Esophagus muscularis mucosa (tissue), 4 donors: ENCODE data around the gene PDXK. TPM values are rescaled to one million over a fixed set of nuclear protein-coding genes. Genes with fewer than 3 reads are reported as not detected.

ENCODE experiments used
- DNase-seq: peaks from one replicate; pipeline ENCODE4 v3.0.0-alpha.2; 2017; ENCODE audit errors: extremely low spot score
- H3K27ac ChIP-seq, 4 donors: fragments of 200-600 bp; sonication (generic); replicated peaks in 1 of 4; 1 replicate in 3 of 4; 2 replicates in 1 of 4; pipeline ENCODE4 v1.5.1; 2016 to 2019; ENCODE audit warnings: mild to moderate bottlenecking in 1 of 4
- H3K27me3 ChIP-seq, 4 donors: fragments of 200-600 bp; sonication (generic); one replicate each; pipeline versions ENCODE4 v1.5.1 to v1.6.0; 2016 to 2019
- H3K36me3 ChIP-seq, 4 donors: fragments of 200-600 bp; sonication (generic); one replicate each; pipeline ENCODE4 v1.5.1; 2016 to 2019
- H3K4me1 ChIP-seq, 4 donors: fragments of 200-600 bp; sonication (generic); one replicate each; pipeline ENCODE4 v1.5.1; 2016 to 2019
- H3K4me3 ChIP-seq, 4 donors: fragments of 200-600 bp; sonication (generic); 1 replicate in 2 of 4; 2 replicates in 2 of 4; pipeline ENCODE4 v1.5.1; 2016 to 2019; ENCODE audit warnings: mild to moderate bottlenecking in 4 of 4, moderate library complexity in 1 of 4
- H3K9me3 ChIP-seq, 4 donors: fragments of 200-600 bp; sonication (generic); 1 replicate in 3 of 4; 2 replicates in 1 of 4; pipeline ENCODE4 v1.5.1; 2016 to 2019
- EP300 ChIP-seq: sonication (generic); formaldehyde crosslinking; IDR thresholded peaks from one replicate; pipeline ENCODE4 v1.6.1; 2017; ENCODE audit warnings: antibody characterized with exemption
- POLR2A ChIP-seq: fragments of 450-650 bp; IDR thresholded peaks from one replicate; pipeline ENCODE4 v1.6.1; 2017; ENCODE audit warnings: antibody characterized with exemption, moderate library complexity, mild to moderate bottlenecking, low read depth
- POLR2AphosphoS5 ChIP-seq, 2 donors: sonication (generic); formaldehyde crosslinking; IDR thresholded peaks; one replicate each; pipeline ENCODE4 v1.6.1; 2017; ENCODE audit warnings: antibody characterized with exemption in 2 of 2
- WGBS: methylation state at CpG from one replicate; pipeline ENCODE4 v1.1.5; 2018; 5-methylcytosine and 5-hydroxymethylcytosine counted together
- intact Hi-C: fragments of 100-400 bp; cut with DNase I; formaldehyde crosslinking; loops from one replicate; pipeline ENCODE4 v1.15.1; 2023
- total RNA-seq, 4 donors: library from RNA; depleted of rRNA; stranded (reverse); fragments of >200 nt; gene quantifications; one replicate each; pipeline versions ENCODE4 v1.1.0 to v1.2.1, GENCODE V29; 2016
- TF ChIP-seq, protein P1 (sequence below), 3 experiments: fragments of 200-600 bp in 2 of 3; fragments of 450-650 bp in 1 of 3; sonication (generic) in 2 of 3; IDR thresholded peaks; one replicate each; pipeline ENCODE4 v1.5.1; 2017 to 2019; ENCODE audit warnings: antibody characterized with exemption in 3 of 3, mild to moderate bottlenecking in 2 of 3, moderate library complexity in 1 of 3

Gene PDXK
- total RNA-seq, 4 donors from 2014 or later, result 22.4 to 40.9 (median 31.8) TPM

DNA sequence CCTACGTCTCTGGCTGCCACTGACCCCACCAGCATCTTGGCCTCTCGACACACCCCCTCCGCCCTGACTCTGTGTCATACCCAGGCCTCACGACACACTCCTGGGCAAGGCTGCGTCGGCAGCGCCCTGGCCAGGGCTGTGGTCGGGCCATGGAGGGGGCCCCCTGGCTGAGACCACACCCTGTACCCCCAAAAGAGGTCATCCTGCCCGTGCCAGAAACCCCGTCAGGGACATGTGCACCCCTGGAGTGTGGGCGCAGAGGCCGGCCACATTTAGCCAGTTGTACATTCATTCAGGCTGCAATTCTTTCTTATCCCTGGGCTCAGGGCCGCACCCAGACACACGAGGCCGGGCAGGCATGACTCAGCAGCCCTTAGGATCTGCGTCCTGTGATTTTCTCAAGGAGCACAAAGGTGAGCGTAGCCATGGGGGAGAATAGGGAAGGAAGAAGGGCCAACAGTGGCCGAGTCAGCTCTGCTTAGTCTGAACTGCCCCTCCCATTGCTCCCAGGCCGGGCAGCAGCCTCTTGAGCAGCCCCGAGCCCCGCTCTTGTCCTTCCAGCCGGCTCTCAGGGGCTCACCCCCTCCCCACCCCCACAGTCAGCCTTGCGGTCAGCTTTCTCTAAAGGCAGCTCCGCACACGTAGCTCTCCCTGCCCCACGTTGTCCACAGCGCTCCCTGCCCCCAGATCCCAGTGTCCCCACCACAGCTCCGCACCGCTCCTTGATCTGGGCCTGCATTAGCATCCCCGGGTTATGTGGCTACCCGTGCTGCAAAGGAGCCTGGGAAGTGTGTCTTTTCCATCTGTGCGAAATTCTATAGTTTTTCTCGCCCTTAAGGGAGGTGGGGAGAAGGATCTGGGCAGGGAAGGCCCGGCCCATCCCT is 49.3 kb downstream of the PDXK start:
- H3K9me3 ChIP-seq, result no peaks in the 10 kb centered on the region
- peaks cover 5 to 16% (median 7%) of the 10 kb centered on the region in 4 donors for H3K36me3 ChIP-seq
- TF ChIP-seq POLR2A, result no peak
- peak in 1 of 2 donors; percentile 43 for TF ChIP-seq POLR2AphosphoS5 (IDR thresholded peaks at IDR 0.05)
- intact Hi-C loops, result no loop called here
- H3K4me3 ChIP-seq, result no peak overlapping the region
- H3K27me3 ChIP-seq, result no peaks in the 10 kb centered on the region
- 74% methylated on average over 31 of the region's 34 CpGs for WGBS
- DNase-seq, result no peak
- no peak overlapping the region for H3K27ac ChIP-seq
- peaks cover 0 to 24% (median 22%) of the 10 kb centered on the region in 4 donors for H3K4me1 ChIP-seq

DNA sequence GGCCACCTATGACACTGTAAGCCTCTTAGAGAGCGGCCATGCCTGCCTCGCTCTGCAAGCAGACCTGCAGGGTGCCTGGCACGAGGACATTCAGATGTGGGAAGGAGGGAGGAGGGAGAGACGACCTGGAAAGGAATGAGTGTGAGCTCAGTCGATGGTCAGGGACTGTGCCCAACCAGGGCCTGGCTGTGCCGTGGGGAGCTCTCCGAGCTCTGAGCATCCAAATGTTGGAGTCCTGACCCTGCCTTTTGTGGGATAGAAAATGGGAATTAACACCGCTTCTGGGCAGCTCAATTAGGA is 49.9 kb downstream of the PDXK start:
- TF ChIP-seq POLR2AphosphoS5 (IDR thresholded peaks at IDR 0.05), result no peak
- TF ChIP-seq, protein P1, sequence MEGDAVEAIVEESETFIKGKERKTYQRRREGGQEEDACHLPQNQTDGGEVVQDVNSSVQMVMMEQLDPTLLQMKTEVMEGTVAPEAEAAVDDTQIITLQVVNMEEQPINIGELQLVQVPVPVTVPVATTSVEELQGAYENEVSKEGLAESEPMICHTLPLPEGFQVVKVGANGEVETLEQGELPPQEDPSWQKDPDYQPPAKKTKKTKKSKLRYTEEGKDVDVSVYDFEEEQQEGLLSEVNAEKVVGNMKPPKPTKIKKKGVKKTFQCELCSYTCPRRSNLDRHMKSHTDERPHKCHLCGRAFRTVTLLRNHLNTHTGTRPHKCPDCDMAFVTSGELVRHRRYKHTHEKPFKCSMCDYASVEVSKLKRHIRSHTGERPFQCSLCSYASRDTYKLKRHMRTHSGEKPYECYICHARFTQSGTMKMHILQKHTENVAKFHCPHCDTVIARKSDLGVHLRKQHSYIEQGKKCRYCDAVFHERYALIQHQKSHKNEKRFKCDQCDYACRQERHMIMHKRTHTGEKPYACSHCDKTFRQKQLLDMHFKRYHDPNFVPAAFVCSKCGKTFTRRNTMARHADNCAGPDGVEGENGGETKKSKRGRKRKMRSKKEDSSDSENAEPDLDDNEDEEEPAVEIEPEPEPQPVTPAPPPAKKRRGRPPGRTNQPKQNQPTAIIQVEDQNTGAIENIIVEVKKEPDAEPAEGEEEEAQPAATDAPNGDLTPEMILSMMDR (IDR thresholded peaks at IDR 0.05), result no peak
- no peak for TF ChIP-seq POLR2A
- TF ChIP-seq EP300, result no peak
- Histone ChIP-seq H3K9me3 (no peaks in the 10 kb centered on the region), H3K4me1 (peaks cover 4 to 24% (median 22%) of the 10 kb centered on the region in 4 donors)

DNA sequence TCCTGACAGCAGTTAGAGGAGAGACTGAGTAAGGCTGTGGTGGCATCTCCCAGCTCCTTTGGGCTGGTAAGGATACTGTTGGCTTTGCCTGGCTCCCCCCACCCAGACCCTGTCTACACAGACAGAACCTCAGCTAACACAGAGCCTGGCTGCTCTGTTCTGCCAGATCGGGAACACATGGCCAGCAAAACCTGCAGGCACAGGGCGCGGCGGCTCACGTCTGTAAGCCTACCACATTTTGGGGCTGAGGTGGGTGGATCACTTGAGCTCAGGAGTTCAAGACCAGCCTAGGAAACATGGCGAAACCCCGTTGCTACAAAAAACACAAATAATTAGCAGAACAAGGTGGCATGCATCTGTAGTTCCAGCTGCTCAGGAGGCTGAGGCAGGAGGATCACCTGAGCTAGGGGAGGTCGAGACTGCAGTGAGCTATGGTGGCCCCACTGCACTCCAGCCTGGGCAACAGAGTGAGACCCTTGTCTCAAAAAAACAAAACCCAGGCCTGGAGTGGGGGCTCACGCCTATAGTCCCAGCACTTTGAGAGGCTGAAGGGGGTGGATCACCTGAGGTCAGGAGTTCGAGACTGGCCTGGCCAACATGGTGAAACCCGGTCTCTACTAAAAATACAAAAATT is 50.5 kb downstream of the PDXK start:
- Histone ChIP-seq H3K27ac (no peak overlapping the region), H3K9me3 (no peaks in the 10 kb centered on the region), H3K4me1 (peaks cover 10 to 26% (median 25%) of the 10 kb centered on the region in 4 donors), H3K4me3 (no peak overlapping the region), H3K27me3 (no peaks in the 10 kb centered on the region), H3K36me3 (peaks cover 17 to 26% (median 19%) of the 10 kb centered on the region in 4 donors)
- WGBS, result 89% methylated on average over 11 of the region's 11 CpGs
- intact Hi-C loops, result no loop called here
- no peak for DNase-seq
- TF ChIP-seq, protein P1 (IDR thresholded peaks at IDR 0.05), result no peak
- TF ChIP-seq POLR2A (no peak), EP300 (no peak), POLR2AphosphoS5 (IDR thresholded peaks at IDR 0.05) (no peak)

More for the DNA sequence above, 49.9 kb downstream of the PDXK start:
- intact Hi-C loops, result no loop called here
- WGBS, result 81% methylated on average over 8 of the region's 8 CpGs
- Histone ChIP-seq H3K4me3 (no peak overlapping the region), H3K27me3 (no peaks in the 10 kb centered on the region), H3K27ac (no peak overlapping the region), H3K36me3 (peaks cover 11 to 19% (median 13%) of the 10 kb centered on the region in 4 donors)
- no peak for DNase-seq

DNA sequence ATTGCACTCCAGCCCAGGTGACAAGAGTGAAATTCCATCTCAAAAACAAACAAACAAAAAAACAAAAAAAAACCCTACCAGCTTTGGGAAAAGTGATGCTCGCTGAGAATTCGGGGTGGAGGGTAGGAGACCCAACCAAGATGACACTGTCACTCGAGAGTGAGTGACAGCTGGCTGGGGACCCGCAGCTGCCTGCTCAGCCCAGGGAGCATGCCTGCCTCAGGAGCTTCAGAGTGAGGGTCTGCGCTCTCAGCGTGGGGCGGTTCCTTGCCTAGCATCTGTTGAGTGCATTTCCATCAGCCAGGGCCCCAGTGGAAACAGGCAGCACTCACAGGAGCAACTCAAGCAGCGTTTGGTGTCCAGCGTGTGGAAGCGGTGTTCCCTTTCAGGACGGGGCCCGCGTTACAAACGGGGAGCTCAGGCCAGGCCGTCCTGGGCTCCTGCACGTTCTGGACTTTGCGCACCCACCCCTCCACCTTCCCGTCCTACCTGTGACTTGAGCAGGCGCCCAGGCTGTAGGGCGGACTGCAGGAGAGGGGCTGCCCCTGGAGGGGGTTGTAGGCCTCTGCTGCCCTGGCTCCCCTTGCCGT is 51.2 kb downstream of the PDXK start:
- no peaks in the 10 kb centered on the region for H3K27me3 ChIP-seq
- intact Hi-C loops, result no loop called here
- H3K36me3 ChIP-seq, result peaks cover 18 to 28% (median 19%) of the 10 kb centered on the region in 4 donors
- no peak overlapping the region for H3K4me3 ChIP-seq
- WGBS, result 87% methylated on average over 15 of the region's 21 CpGs
- TF ChIP-seq EP300 (no peak), POLR2AphosphoS5 (IDR thresholded peaks at IDR 0.05) (no peak), POLR2A (no peak)
- TF ChIP-seq, protein P1 (IDR thresholded peaks at IDR 0.05), result no peak
- DNase-seq, result no peak
- no peak overlapping the region for H3K27ac ChIP-seq
- H3K9me3 ChIP-seq, result no peaks in the 10 kb centered on the region
- H3K4me1 ChIP-seq, result peaks cover 16 to 33% (median 31%) of the 10 kb centered on the region in 4 donors

DNA sequence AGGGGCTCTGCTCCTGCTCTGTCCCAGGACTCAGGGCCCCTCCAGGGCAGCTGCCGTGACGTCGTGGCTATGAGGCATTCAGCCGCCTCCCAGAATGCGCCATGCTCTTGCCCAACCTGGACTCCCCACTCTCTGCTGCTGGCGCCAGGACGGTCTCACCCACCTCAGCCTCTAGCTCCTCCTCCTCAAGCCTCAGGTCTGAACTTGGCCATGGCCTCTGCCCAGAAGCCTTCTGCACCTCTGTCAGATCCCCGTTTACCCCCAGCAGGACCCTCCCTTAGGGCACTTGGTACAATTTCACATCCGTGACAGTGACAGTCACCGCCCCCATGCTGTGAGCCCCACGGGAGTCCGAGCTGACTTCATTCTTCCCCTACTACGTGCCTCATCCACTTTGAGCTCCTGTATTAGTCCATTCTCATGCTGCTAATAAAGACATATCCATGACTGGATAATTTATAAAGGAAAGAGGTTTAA is 52.3 kb downstream of the PDXK start:
- WGBS, result 89% methylated on average over 6 of the region's 13 CpGs
- intact Hi-C loops, result no loop called here
- peaks cover 20 to 38% (median 35%) of the 10 kb centered on the region in 4 donors for H3K4me1 ChIP-seq
- TF ChIP-seq POLR2AphosphoS5 (IDR thresholded peaks at IDR 0.05) (no peak), POLR2A (no peak), EP300 (no peak)
- TF ChIP-seq, protein P1 (IDR thresholded peaks at IDR 0.05), result no peak
- H3K4me3 ChIP-seq, result no peak overlapping the region
- DNase-seq, result no peak
- no peaks in the 10 kb centered on the region for H3K27me3 ChIP-seq
- no peaks in the 10 kb centered on the region for H3K9me3 ChIP-seq
- peaks cover 18 to 28% (median 19%) of the 10 kb centered on the region in 4 donors for H3K36me3 ChIP-seq
- no peak overlapping the region for H3K27ac ChIP-seq
